CD4-positive, alpha-beta T cell treated with Interleukin-17A for 1 hour (primary cell): ENCODE measurements around the gene SRSF1.
"Not testable (repeated sequence)": the region's sequence is repeated elsewhere in the genome, so short reads cannot be mapped to it uniquely, and the experiment has no call there.

Experiments
- DNase-seq: peaks from one replicate; pipeline ENCODE4 v3.0.0-alpha.2; 2020

The SRSF1 gene

DNA sequence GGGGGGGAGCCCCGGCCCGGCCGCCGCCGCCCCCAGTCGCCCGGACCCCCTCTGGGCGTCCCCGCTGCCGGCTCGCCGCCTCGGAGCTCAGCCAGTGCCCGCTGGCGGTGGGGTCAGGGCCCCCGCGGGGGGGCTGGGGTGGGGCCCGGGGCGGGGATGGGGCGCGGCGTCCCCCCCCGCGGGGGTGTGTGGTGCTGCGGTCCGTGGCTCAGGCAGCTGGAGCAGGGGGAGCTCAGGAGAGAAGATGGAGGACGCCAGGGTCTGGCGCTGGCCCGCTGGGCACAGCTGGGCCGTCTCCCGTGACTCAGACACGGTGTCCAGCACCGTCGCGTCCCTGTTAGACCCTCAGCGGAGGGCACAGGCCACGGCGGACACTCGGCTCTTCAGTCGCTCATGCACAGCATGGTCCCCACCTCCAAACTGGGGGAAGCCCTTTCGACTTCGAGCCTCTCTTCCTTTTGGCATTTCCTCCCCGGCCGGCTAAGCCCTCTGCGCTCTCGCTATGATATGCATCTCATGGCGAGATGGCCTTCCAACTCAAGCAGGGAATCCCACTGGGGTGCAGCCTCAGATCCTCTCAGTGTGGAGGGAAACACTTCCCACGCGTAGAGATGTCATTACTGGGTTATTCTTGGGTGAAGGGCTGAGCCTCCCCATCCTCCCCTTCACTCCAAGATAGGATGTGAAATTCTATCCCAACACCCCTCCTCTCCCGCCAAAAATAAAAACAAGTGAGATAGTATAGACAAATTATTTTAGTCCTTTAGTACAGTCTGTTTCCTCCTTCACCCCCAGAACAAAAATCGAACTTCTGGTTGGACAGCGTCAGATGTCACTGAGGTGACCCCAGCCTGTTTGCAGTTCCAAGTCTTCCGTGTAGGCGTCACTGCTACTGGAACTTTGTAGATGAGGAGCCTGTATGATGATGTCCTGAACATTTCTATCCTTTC, 18.5 kb downstream of the SRSF1 start:
- no peak for DNase-seq

DNA sequence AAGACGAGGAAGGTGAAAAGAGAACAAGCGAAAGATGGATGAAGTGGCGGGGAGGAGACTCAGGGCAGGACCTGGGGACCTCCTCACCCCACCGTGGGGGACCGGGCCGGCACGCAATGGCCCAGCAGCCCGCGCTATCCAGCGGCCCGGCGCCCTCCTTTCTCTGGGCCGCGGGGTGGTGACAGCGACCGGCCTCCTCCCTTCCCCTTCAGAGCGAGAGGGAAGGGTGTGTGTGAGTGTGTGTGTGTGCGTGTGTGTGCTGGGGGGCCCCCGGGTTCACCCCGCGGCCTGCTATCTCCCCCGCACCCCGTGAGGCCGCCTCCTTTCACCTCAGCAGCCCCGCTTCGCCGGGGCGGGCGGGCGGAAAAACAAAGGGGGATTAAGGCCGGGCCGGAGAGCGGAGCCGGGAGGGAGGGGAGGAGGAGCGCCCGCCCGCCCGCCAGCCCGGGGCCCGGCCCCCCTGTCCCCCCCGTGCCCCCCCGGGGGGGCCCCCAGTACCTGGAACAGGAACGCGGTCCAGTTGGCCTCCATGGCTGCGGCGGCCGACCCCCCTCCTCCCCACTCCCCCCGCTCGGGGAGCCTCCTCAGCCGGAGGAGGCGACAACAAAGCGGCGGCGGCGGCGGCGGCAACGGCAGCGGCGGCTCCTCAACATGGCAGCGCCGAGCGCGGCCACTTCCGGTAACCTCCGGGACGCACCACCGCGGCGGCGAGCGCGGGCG, 19.3 kb downstream of the SRSF1 start, which contains the start of gene VEZF1:
VEZF1 (minus strand) TSS at position 674 of the 720 bp plus-strand sequence; CDS start at position 531, 143 bp downstream.
- DNase-seq, result peak; percentile 82

DNA sequence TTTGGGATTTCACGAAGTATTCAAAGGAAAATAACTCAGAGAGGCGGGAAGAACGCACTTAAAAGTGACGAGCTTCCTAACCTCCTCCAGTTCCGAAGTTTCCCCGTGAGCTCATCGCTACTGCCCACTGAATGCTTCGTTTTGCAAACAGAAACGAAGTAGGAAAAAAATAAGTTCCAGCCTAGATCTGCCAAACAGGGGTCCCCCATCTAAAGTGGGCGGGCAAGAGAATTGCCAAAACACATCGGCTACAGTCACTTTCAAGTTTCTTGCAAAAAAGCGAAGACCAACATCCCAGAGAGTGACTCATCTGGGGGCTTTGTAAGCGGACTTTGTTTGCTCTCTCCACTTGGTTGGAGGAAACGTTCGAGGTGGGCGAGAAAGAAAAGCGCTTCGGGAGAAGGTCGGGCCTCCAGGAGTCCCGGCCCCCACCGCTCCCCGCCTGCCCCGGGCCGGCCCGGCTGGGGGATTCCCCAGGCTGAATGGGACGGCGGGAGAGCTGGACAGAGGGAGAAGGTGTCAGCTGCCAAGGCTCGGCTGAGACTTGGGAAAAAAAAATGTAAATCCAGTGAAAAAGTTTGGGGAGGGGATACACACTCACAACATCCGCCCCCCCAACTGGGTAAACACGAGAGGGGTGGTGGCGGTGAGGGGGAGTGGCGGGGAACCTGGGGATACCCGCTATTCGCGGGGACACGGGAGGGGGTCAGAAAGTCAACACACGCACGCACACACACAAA, 20.0 kb downstream of the SRSF1 start:
- peak; percentile 38 for DNase-seq

- no peak for DNase-seq
These were observed 21.4 kb downstream of the SRSF1 start for GRCh38 chr17:57985675-57985974.

DNA sequence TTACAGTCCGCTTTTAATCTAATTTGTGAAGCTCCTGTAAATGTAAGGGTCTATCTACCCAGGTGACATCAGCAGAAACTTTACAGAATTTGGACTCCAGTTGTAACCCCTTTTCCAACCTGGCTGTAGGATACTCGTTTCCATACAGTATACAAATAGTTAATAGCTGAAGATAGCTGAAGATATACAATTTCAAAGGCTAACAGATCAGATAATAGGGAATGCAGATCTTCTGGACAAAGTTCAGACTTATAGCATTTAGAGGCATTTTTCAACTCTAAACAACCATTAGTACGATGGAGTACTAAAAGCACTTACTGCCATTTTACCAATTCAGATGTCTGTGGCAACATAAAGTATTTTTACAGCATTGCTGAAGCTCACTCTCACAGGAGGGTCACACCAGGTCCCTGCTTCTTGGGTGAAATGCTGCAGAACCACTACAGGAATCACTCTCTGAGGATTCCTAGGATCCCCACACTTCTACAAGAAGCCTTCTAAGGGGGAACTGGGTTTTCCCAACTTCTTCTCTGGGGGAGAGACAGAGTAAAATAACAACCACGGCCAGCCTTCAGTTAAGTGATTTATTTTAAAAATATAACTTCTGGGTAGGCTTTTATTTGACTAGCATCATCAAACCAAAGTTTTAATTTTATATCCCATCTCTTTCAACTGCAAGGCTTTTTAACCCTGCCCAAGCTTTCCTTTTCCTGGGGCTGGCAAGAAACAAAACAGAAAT, 21.9 kb downstream of the SRSF1 start:
- DNase-seq, result no peak

GRCh38 chr17:57984261-57984890, 22.7 kb downstream of the SRSF1 start:
- DNase-seq, result no peak

- DNase-seq, result no peak
These were observed 23.6 kb downstream of the SRSF1 start for GRCh38 chr17:57983446-57983845.

DNA sequence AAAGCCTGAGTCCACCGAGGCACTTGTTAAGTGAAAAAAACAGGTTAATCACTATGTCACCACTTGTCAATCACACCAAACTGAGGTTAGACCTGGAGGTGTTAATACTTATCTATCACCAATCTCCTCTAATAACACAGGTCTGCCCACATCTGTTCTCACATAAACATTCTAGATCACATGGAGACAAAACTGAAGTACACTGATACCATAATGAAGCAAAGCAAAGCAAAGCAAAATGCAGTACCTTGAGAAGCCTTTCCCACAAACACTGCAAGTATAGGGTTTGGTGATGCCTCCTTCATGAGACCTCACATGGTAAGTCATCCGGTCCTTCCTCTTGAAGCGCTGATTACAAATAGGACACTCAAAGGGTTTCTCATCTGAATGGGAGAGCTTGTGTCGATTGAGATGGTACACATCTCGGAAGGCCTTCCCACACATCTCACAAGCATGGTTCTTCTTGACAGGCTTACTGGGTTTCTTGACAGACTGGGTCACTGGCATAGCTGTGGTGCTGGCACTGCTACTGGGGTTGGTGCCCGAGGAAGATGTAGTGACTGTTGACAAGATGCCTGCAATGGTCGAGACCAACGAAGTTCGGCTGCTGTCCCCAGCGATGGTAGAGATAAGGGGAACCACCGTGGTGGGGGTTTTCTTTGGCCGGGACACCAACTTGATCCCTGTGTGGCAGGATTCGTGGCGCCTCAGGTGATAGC, 24.4 kb downstream of the SRSF1 start:
- peak; percentile 50 for DNase-seq

- DNase-seq, result no peak
These were observed 26.5 kb downstream of the SRSF1 start for GRCh38 chr17:57980522-57980921.

DNA sequence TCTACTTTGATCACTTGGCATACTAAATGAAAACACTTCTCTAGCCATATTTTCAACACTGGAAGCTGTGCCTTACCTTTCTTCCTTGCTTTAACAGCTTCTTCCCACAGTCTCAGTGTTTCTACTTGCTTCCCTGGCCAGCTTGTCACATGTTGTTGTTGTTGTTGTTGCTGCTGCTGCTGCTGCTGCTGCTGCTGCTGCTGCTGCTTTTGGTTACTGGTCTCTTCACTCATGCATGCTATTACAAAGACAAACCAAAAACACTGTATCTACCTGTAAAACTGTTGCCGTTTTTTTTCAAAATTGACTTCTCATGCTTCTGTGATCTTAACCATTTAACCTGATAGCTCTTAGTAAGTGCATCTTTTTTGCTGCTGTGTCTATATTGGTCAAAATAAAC, 28.0 kb downstream of the SRSF1 start:
- no peak for DNase-seq

GRCh38 chr17:57976594-57976993, 30.5 kb downstream of the SRSF1 start:
- DNase-seq, result no peak

- DNase-seq, result no peak
These were observed 32.0 kb downstream of the SRSF1 start for GRCh38 chr17:57975044-57975443.

GRCh38 chr17:57974053-57974824, 32.8 kb downstream of the SRSF1 start:
- not testable (repeated sequence) for DNase-seq

DNA sequence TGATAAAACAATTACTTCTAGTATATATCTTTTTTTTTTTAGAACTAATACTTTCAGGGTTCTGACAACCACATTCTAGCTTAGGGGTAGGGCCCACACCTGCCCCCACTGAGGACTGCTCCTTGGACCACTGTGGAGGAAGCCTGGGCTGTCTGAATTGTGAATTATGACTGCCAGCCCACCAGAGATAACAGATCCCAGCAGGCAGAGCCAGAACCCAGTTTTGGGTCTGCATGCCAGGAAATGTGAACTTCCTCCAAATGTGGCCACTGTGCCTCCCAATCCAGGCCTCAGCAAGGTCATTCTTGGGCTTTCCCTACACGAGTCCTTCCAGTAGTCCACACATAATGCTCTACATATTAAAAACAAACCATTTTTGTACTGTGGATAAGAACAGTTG, 34.9 kb downstream of the SRSF1 start:
- no peak for DNase-seq

DNA sequence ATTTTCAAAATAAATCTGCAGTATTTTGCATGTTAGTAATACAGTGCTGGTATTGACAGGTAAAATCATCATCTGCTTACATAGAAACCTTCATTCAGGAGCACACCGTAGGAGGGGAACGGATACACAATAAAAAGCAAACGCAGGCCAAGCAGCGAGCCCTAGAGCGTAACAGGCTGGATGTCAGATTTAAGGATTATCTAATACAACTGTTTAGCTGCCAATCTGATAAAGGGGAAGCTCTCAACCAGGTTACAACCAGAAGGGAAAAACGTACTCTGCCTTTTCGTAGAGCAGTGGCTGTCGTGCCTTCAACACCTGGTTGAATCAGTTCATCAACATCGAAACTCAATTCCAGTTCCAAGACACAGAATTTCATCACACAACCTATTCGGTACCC, 35.5 kb downstream of the SRSF1 start:
- DNase-seq, result no peak

GRCh38 chr17:57970710-57971109, 36.3 kb downstream of the SRSF1 start:
- no peak for DNase-seq

DNA sequence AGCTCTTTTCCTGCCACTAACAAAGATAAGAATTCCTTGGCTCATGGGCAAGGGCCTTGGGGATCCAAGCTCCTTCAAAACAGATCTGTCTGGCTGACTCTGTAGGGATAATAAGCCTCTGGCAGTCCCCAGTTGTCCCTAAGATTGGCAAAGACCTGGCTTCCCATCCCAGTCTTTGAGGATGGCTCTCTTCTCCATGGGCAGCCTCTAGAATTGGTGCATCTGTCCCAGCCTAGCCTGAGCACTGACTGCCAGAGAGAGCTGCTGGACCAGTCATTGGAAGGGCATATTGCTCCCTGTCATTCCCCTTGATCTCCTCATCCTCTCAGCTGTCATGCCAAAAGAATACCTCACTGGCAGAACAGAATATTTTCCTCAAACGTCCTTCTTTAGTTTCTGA, 38.6 kb downstream of the SRSF1 start:
- DNase-seq, result no peak

GRCh38 chr17:57966875-57967274, 40.2 kb downstream of the SRSF1 start:
- DNase-seq, result no peak

DNA sequence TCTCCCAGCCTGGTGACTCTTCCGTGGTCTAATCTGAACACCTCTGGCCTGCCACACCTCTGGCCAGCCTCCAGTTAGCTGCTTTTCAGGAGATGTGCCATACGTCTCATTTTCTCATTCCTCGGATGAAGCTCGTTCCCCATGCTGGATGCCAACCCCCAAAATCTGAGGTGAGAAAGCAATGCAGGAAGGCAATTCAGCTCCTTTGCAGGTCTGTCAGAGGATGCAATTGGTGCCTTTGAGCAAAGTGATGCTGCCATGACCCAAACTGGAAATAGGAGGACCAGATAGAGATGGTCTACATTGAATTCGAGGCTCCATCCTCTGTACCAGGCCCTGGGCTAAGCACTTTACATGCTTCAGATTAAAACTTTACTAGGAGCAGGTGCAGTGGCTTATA, 40.8 kb downstream of the SRSF1 start:
- DNase-seq, result no peak

GRCh38 chr17:57965521-57966160, 41.4 kb downstream of the SRSF1 start:
- no peak for DNase-seq
